Loucy (cell line): ENCODE measurements around the gene KRT74.

ENCODE experiments used
- H2AFZ ChIP-seq: fragments of 200-600 bp; sonication (generic); 2 replicates; pipeline ENCODE4 v1.6.0; 2016; ENCODE audit warnings: antibody characterized with exemption, mild to moderate bottlenecking, low read length, moderate library complexity
- H3F3A ChIP-seq: fragments of 200-600 bp; 2 replicates; pipeline ENCODE4 v1.6.0; 2016; ENCODE audit warnings: antibody characterized with exemption, low read depth, mild to moderate bottlenecking
- H3K27me3 ChIP-seq: fragments of 200-600 bp; sonication (generic); 2 replicates; pipeline ENCODE4 v1.6.1; 2014; ENCODE audit warnings: low read length, mild to moderate bottlenecking; ENCODE audit not compliant: insufficient read depth, poor library complexity, severe bottlenecking
- H3K36me3 ChIP-seq: fragments of 200-600 bp; sonication (generic); 2 replicates; pipeline ENCODE4 v1.6.1; 2016; ENCODE audit warnings: low read length; ENCODE audit not compliant: insufficient read depth
- H3K4me1 ChIP-seq: fragments of 200-600 bp; sonication (generic); 2 replicates; pipeline ENCODE4 v1.5.1; 2014; ENCODE audit warnings: low read length, mild to moderate bottlenecking; ENCODE audit not compliant: insufficient read depth, poor library complexity, severe bottlenecking
- H3K4me2 ChIP-seq: fragments of 200-600 bp; sonication (generic); 2 replicates; pipeline ENCODE4 v1.6.0; 2014; ENCODE audit warnings: antibody characterized with exemption, low read length, low read depth, mild to moderate bottlenecking; ENCODE audit not compliant: poor library complexity, severe bottlenecking
- H3K4me3 ChIP-seq: fragments of 200-600 bp; sonication (generic); 2 replicates; pipeline ENCODE4 v1.5.1; 2014; ENCODE audit warnings: low read length, mild to moderate bottlenecking, mixed read lengths; ENCODE audit not compliant: poor library complexity, severe bottlenecking
- H3K79me2 ChIP-seq: fragments of 200-600 bp; sonication (generic); 2 replicates; pipeline ENCODE4 v1.6.1; 2014; ENCODE audit warnings: low read length; ENCODE audit not compliant: insufficient read depth
- H3K9ac ChIP-seq: fragments of 200-600 bp; sonication (generic); 2 replicates; pipeline ENCODE4 v1.6.0; 2014; ENCODE audit warnings: mild to moderate bottlenecking, low read depth, low read length, moderate library complexity; ENCODE audit not compliant: poor library complexity, severe bottlenecking
- H3K9me2 ChIP-seq: fragments of 200-600 bp; sonication (generic); replicated peaks from 2 replicates; pipeline ENCODE4 v1.6.1; 2016; ENCODE audit warnings: low read depth, low read length, mixed read lengths
- H3K9me3 ChIP-seq: fragments of 200-600 bp; sonication (generic); 2 replicates; pipeline ENCODE4 v1.6.1; 2014; ENCODE audit warnings: mild to moderate bottlenecking, antibody characterized with exemption, low read length, low read depth; ENCODE audit not compliant: insufficient read depth
- H4K20me1 ChIP-seq: fragments of 200-600 bp; sonication (generic); 2 replicates; pipeline ENCODE4 v1.6.0; 2014; ENCODE audit warnings: antibody characterized with exemption, low read length, mild to moderate bottlenecking; ENCODE audit not compliant: insufficient read depth, poor library complexity, severe bottlenecking
- CTCF ChIP-seq: fragments of 200-600 bp; sonication (generic); conservative IDR thresholded peaks from 2 replicates; pipeline ENCODE4 v1.5.1; 2014; ENCODE audit warnings: mild to moderate bottlenecking, antibody characterized with exemption, low read length
- EZH2phosphoT487 ChIP-seq: fragments of 200-600 bp; IDR thresholded peaks from 2 replicates; pipeline ENCODE4 v1.6.1; 2018; ENCODE audit warnings: antibody characterized with exemption, mild to moderate bottlenecking, moderate library complexity, borderline replicate concordance

KRT74 gene

GRCh38 chr12:52542157-52542556 is 31.5 kb downstream of the KRT74 start:
- Histone ChIP-seq H3K9me2 (no peaks in the 10 kb centered on the region), H3K27me3 (no peaks in the 10 kb centered on the region), H2AFZ (no peak overlapping the region), H3K4me2 (no peak overlapping the region), H3K9ac (no peak overlapping the region), H4K20me1 (no peaks in the 10 kb centered on the region), H3K9me3 (no peaks in the 10 kb centered on the region), H3K4me3 (no peak overlapping the region), H3K79me2 (no peaks in the 10 kb centered on the region), H3F3A (no peaks in the 10 kb centered on the region), H3K4me1 (no peaks in the 10 kb centered on the region), H3K36me3 (no peaks in the 10 kb centered on the region)
- no peak for TF ChIP-seq CTCF
- TF ChIP-seq EZH2phosphoT487 = no peak

GRCh38 chr12:52541709-52542108 is 31.9 kb downstream of the KRT74 start:
- no peaks in the 10 kb centered on the region for H3K9me3 ChIP-seq
- no peaks in the 10 kb centered on the region for H3K79me2 ChIP-seq
- H3K4me3 ChIP-seq = no peak overlapping the region
- H3K36me3 ChIP-seq = no peaks in the 10 kb centered on the region
- H3F3A ChIP-seq = no peaks in the 10 kb centered on the region
- H3K9me2 ChIP-seq = no peaks in the 10 kb centered on the region
- H3K4me2 ChIP-seq = no peak overlapping the region
- H4K20me1 ChIP-seq = no peaks in the 10 kb centered on the region
- no peak overlapping the region for H3K9ac ChIP-seq
- TF ChIP-seq EZH2phosphoT487 (no peak), CTCF (no peak)
- no peak overlapping the region for H2AFZ ChIP-seq
- no peaks in the 10 kb centered on the region for H3K4me1 ChIP-seq
- no peaks in the 10 kb centered on the region for H3K27me3 ChIP-seq

GRCh38 chr12:52540531-52540930 is 33.1 kb downstream of the KRT74 start:
- H3K79me2 ChIP-seq = no peaks in the 10 kb centered on the region

More at GRCh38 chr12:52540531-52540930, 33.1 kb downstream of the KRT74 start:
- H3K36me3 ChIP-seq = no peaks in the 10 kb centered on the region
- H4K20me1 ChIP-seq = no peaks in the 10 kb centered on the region
- no peaks in the 10 kb centered on the region for H3K9me2 ChIP-seq
- H3K9me3 ChIP-seq = no peaks in the 10 kb centered on the region
- no peak overlapping the region for H3K4me3 ChIP-seq
- H3K27me3 ChIP-seq = no peaks in the 10 kb centered on the region
- H2AFZ ChIP-seq = no peak overlapping the region
- no peak overlapping the region for H3K4me2 ChIP-seq
- H3K4me1 ChIP-seq = no peaks in the 10 kb centered on the region
- TF ChIP-seq CTCF (no peak), EZH2phosphoT487 (no peak)
- H3K9ac ChIP-seq = no peak overlapping the region
- H3F3A ChIP-seq = no peaks in the 10 kb centered on the region
